ENCODE results near the gene TIMP3. TPM values are rescaled to one million over a fixed set of nuclear protein-coding genes. Genes with fewer than 3 reads are reported as not detected.

TIMP3 gene
- total RNA-seq, 4 donors from 2014 or later: 300 to 1,106 (median 939) TPM

DNA sequence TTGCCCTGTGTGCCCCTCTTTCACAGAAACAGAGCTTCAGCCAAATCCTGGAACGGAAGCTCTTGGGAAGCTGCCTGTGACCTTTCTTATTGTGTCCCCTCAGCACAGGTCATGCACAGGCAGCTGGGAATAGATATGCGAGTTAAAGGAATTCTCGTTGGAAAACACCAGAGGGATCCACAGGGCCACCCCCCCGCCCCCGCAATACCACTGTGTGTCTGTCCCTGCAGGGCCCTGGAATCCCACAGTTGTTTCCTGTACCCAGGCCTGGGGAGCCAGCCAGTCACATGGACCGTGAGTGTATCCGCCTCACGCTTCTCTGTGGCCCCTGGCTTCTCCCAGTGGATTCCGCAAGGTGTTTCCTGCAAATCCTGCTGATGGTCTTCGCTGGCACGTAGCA, 29.0 kb downstream of the TIMP3 start:
- DNase-seq (ENCODE audit: low spot score in 2 of 2): no peak
- no peaks in the 10 kb centered on the region for H3K27me3 ChIP-seq
- peak overlapping the region in 3 of 4 donors; percentile 44 to 80 (median 72) for H3K27ac ChIP-seq
- H3K36me3 ChIP-seq: peaks cover 0 to 23% (median 0%) of the 10 kb centered on the region in 3 donors
- WGBS, 2 donors: 35 to 36% methylated on average over 11 of the region's 11 CpGs
- H3K4me1 ChIP-seq: peaks cover 0 to 95% (median 62%) of the 10 kb centered on the region in 4 donors
- TF ChIP-seq EP300 (IDR thresholded peaks at IDR 0.05) (peak in 1 of 2 donors; percentile 53), POLR2A (IDR thresholded peaks at IDR 0.05) (no peak)
- TF ChIP-seq, protein P1, sequence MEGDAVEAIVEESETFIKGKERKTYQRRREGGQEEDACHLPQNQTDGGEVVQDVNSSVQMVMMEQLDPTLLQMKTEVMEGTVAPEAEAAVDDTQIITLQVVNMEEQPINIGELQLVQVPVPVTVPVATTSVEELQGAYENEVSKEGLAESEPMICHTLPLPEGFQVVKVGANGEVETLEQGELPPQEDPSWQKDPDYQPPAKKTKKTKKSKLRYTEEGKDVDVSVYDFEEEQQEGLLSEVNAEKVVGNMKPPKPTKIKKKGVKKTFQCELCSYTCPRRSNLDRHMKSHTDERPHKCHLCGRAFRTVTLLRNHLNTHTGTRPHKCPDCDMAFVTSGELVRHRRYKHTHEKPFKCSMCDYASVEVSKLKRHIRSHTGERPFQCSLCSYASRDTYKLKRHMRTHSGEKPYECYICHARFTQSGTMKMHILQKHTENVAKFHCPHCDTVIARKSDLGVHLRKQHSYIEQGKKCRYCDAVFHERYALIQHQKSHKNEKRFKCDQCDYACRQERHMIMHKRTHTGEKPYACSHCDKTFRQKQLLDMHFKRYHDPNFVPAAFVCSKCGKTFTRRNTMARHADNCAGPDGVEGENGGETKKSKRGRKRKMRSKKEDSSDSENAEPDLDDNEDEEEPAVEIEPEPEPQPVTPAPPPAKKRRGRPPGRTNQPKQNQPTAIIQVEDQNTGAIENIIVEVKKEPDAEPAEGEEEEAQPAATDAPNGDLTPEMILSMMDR (IDR thresholded peaks at IDR 0.05): no peak
- H3K4me3 ChIP-seq: no peak overlapping the region
- H3K9me3 ChIP-seq: no peaks in the 10 kb centered on the region

DNA sequence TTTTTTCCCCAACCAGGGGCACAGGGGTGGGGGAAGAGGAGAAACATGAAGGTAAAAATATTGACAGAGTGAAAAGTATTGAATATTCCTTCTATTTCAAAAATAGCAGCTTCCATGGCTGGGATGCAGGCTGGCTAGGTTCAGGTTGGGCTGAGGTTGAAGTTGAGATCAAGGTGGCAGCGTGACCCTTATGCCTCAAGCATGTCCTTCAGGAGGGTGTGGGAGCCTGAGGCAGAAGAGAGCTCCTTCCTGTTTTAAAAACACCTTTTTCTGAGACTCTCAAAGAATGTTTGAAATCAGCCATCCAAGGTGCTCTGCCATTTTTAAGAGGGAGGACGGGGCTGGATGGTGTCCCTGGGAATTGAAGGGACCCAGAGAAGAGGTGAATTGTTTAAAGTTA, 29.5 kb downstream of the TIMP3 start:
- TF ChIP-seq POLR2A (IDR thresholded peaks at IDR 0.05): no peak
- no peak for TF ChIP-seq EP300 (IDR thresholded peaks at IDR 0.05)
- TF ChIP-seq, protein P1 (IDR thresholded peaks at IDR 0.05): no peak
- Histone ChIP-seq H3K9me3 (no peaks in the 10 kb centered on the region), H3K36me3 (peaks cover 0 to 23% (median 0%) of the 10 kb centered on the region in 3 donors), H3K4me1 (peaks cover 0 to 96% (median 59%) of the 10 kb centered on the region in 4 donors), H3K27me3 (no peaks in the 10 kb centered on the region), H3K27ac (peak overlapping the region in 2 of 4 donors; percentile 72 to 80), H3K4me3 (no peak overlapping the region)
- DNase-seq (ENCODE audit: low spot score in 2 of 2): no peak
- WGBS, 2 donors: 73% methylated on average over 2 of the region's 2 CpGs

DNA sequence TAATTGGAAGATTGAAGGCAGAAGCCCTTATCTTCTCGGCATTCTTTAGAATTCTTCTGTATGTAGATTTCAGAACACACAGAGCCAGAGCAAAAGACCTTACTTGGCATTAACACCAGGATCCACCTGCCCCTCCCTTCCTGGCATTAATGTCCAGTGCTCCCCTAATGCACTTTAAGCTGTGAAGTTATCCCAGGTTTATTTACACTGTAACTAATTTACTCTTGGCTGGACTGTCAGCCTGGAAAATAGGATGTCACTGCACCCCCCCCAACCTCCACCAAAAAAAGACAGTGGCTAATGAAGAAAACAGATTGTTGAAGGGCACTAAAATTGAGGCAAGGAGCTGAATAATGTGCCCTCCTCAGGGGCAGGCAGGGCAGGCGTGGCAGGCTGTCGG, 30.1 kb downstream of the TIMP3 start:
- 42 to 54% methylated on average over 3 of the region's 3 CpGs for WGBS, 2 donors
- TF ChIP-seq POLR2A (IDR thresholded peaks at IDR 0.05) (no peak), EP300 (IDR thresholded peaks at IDR 0.05) (no peak)
- TF ChIP-seq, protein P1 (IDR thresholded peaks at IDR 0.05): no peak
- peaks cover 0 to 23% (median 0%) of the 10 kb centered on the region in 3 donors for H3K36me3 ChIP-seq
- DNase-seq (ENCODE audit: low spot score in 2 of 2): no peak
- no peak overlapping the region for H3K4me3 ChIP-seq
- peaks cover 0 to 96% (median 59%) of the 10 kb centered on the region in 4 donors for H3K4me1 ChIP-seq
- H3K27me3 ChIP-seq: no peaks in the 10 kb centered on the region
- peak overlapping the region in 2 of 4 donors; percentile 72 to 80 for H3K27ac ChIP-seq
- no peaks in the 10 kb centered on the region for H3K9me3 ChIP-seq

DNA sequence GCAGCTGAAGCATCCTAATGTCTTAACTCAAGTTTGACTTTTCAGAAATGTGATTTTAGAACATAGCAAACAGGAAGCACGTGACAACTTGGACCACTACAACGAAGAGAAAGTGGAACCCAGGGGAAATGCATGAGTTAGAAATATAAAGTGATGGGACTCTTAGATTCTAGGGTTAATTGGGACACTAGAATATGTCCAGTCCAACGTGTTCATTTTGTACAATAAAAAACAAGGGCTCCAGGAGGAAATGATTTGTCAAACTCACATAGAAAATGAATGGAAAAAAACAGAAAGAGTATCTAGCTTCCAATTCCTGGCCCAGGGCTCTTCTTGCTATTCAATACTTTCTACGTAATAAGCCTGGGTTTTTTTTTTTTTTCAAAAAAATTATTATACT, 30.7 kb downstream of the TIMP3 start:
- Histone ChIP-seq H3K27ac (peak overlapping the region in 2 of 4 donors; percentile 72 to 80), H3K36me3 (peaks cover 0 to 25% (median 0%) of the 10 kb centered on the region in 3 donors), H3K27me3 (no peaks in the 10 kb centered on the region), H3K9me3 (no peaks in the 10 kb centered on the region), H3K4me3 (no peak overlapping the region), H3K4me1 (peaks cover 0 to 96% (median 60%) of the 10 kb centered on the region in 4 donors)
- TF ChIP-seq, protein P1 (IDR thresholded peaks at IDR 0.05): no peak
- TF ChIP-seq EP300 (IDR thresholded peaks at IDR 0.05) (no peak), POLR2A (IDR thresholded peaks at IDR 0.05) (no peak)
- no peak for DNase-seq (ENCODE audit: low spot score in 2 of 2)
- WGBS, 2 donors: 11 to 15% methylated on average over 4 of the region's 4 CpGs

DNA sequence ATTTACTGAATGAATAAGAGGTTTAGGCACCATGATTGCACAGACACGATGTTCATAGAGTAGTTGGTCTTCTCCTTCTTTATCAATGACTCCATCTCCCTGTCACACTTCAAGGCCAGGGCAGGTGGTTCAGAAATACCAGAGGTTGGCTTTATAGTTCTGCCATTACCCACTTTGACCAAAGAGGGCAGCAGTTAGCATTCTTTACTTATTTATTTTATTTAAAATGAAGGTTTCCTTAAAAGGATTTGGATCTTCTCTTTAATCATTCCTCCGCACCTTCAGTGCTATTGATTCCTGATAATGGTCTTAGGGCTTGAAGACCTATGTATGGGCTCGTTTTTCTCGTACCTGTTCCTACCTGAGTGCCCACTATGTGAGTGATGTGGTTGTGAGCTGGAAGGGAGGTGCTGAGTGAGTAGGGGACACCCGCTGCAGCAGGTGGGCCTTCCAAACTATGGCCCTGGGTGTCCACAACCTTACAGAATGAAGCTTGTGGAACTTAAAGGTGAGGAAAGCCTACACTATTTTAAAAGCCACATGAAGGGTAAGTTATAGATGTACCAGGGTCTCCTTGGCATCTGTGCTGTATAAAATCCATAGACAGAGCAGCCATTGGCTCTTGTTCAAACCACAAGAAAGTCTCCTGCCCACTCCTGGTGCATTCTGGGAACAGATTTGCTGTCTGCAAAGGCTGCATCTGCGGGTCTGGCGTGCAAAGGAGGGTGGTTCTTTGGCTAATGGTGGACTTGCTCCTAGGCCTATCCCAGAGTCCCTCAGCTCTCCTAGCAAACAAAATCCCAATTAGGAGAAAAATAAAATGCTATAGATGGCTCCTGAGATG, 35.0 kb downstream of the TIMP3 start:
- peaks cover 0 to 96% (median 51%) of the 10 kb centered on the region in 4 donors for H3K4me1 ChIP-seq
- H3K36me3 ChIP-seq: peaks cover 0 to 46% (median 0%) of the 10 kb centered on the region in 3 donors
- 68 to 74% methylated on average over 7 of the region's 7 CpGs for WGBS, 2 donors
- no peak overlapping the region for H3K4me3 ChIP-seq
- H3K9me3 ChIP-seq: no peaks in the 10 kb centered on the region
- TF ChIP-seq EP300 (IDR thresholded peaks at IDR 0.05): no peak
- TF ChIP-seq, protein P1 (IDR thresholded peaks at IDR 0.05): peak in 4 of 5 experiments; percentile 11 to 37 (median 27)
- no peak for DNase-seq (ENCODE audit: low spot score in 2 of 2)
- no peaks in the 10 kb centered on the region for H3K27me3 ChIP-seq
- H3K27ac ChIP-seq: peak overlapping the region in 2 of 4 donors; percentile 43 to 67

All from tibial nerve (tissue), 4 donors.